K562 (cell line): Measurements from ENCODE around the gene VTN. TPM values are rescaled to one million over a fixed set of nuclear protein-coding genes. Genes with fewer than 3 reads are reported as not detected.
A peak's percentile ranks its signal among the peaks of the same experiment; 100 is the strongest.

Source experiments
- ATF7 ChIP-seq: fragments of 450-650 bp; IDR thresholded peaks from 2 replicates; pipeline ENCODE4 v1.7.1; 2014; ENCODE audit warnings: mild to moderate bottlenecking, moderate library complexity
- HDAC1 ChIP-seq, 2 experiments: fragments of 450-650 bp; IDR thresholded peaks; 2 replicates each; pipeline ENCODE4 v1.6.1; 2016 to 2017; ENCODE audit warnings: inconsistent platforms in 1 of 2, mild to moderate bottlenecking in 1 of 2, moderate library complexity in 1 of 2
- KDM1A ChIP-seq, 2 experiments: fragments of 450-650 bp; IDR thresholded peaks; 2 replicates each; pipeline ENCODE4 v1.6.1; 2016; ENCODE audit warnings: mild to moderate bottlenecking in 2 of 2
- LEF1 ChIP-seq: fragments of 450-650 bp; IDR thresholded peaks from 2 replicates; pipeline ENCODE4 v1.6.1; 2016; ENCODE audit warnings: mild to moderate bottlenecking
- MEF2D ChIP-seq: conservative IDR thresholded peaks from 2 replicates; pipeline ENCODE4 v1.6.1; 2016; ENCODE audit warnings: low read depth, missing genetic modification characterization, missing compliant biosample characterization
- NR2C2 ChIP-seq, 2 experiments: fragments of 200-800 bp in 1 of 2; sonication (Bioruptor generic) in 1 of 2; sonication (generic) in 1 of 2; formaldehyde crosslinking in 1 of 2; IDR thresholded peaks; 2 replicates each; pipeline versions ENCODE4 v1.6.1 to v1.8.0; 2016 to 2022; ENCODE audit warnings: mild to moderate bottlenecking in 1 of 2, missing compliant biosample characterization in 1 of 2, missing genetic modification characterization in 1 of 2, missing genetic modification reagents in 1 of 2
- RCOR1 ChIP-seq, 2 experiments: IDR thresholded peaks; 2 replicates each; pipeline ENCODE4 v1.6.1; 2012; ENCODE audit warnings: low read depth in 2 of 2, low read length in 2 of 2, borderline replicate concordance in 1 of 2, improper control_type of control experiment in 1 of 2
- SIN3A ChIP-seq, 2 experiments: fragments of 150-350 bp in 1 of 2; IDR thresholded peaks; 2 replicates each; pipeline ENCODE4 v1.6.1; 2011 to 2016; ENCODE audit warnings: borderline replicate concordance in 2 of 2, low read depth in 2 of 2, low read length in 2 of 2, mild to moderate bottlenecking in 2 of 2, moderate library complexity in 2 of 2; ENCODE audit not compliant: control insufficient read depth in 1 of 2
- SNIP1 ChIP-seq: fragments of 450-650 bp; IDR thresholded peaks from 2 replicates; pipeline ENCODE4 v1.7.1; 2017; ENCODE audit warnings: low read depth, mild to moderate bottlenecking
- SOX6 ChIP-seq: fragments of 450-650 bp; IDR thresholded peaks from 2 replicates; pipeline ENCODE4 v1.6.1; 2014; ENCODE audit warnings: mild to moderate bottlenecking
- YY1 ChIP-seq, 3 experiments: IDR thresholded peaks; 2 replicates each; pipeline ENCODE4 v1.6.1; 2011; ENCODE audit warnings: low read length in 2 of 3, mild to moderate bottlenecking in 2 of 3, moderate library complexity in 2 of 3, borderline replicate concordance in 1 of 3, control low read depth in 1 of 3, low read depth in 1 of 3; ENCODE audit not compliant: insufficient read depth in 3 of 3, insufficient replicate concordance in 2 of 3, control insufficient read depth in 1 of 3, insufficient read length in 1 of 3; ENCODE audit errors: extremely low read depth in 1 of 3
- ZBTB40 ChIP-seq, 2 experiments: fragments of 450-650 bp in 1 of 2; sonication (generic) in 1 of 2; formaldehyde crosslinking in 1 of 2; IDR thresholded peaks; 2 replicates each; pipeline versions ENCODE4 v1.7.1 to v1.9.0; 2016 to 2022; ENCODE audit warnings: inconsistent platforms in 1 of 2, mild to moderate bottlenecking in 1 of 2, missing genetic modification reagents in 1 of 2
- ZBTB8A ChIP-seq: fragments of 450-650 bp; IDR thresholded peaks from 2 replicates; pipeline ENCODE4 v1.6.1; 2018; ENCODE audit warnings: mild to moderate bottlenecking, moderate library complexity; ENCODE audit not compliant: partially characterized antibody
- ZNF143 ChIP-seq: sonication (generic); formaldehyde crosslinking; IDR thresholded peaks from 2 replicates; pipeline ENCODE4 v1.9.0; 2022; ENCODE audit warnings: mild to moderate bottlenecking, missing genetic modification reagents
- ZNF695 ChIP-seq: fragments of 450-650 bp; formaldehyde crosslinking; IDR thresholded peaks from 2 replicates; pipeline ENCODE4 v1.4.0; 2020; ENCODE audit warnings: mild to moderate bottlenecking, moderate library complexity
- polyA plus RNA-seq, 8 experiments: library from polyadenylated mRNA; depleted of rRNA in 4 of 8; stranded (reverse) in 5 of 8; unstranded in 3 of 8; fragments of >200 nt; fragmentation: Nextera tagmentation in 2 of 8; fragmentation: Illumina TruSeq in 1 of 8; extraction: Ambion mirVana in 2 of 8; extraction: Trizol in 1 of 8; gene quantifications; 2 replicates each; pipeline versions ENCODE4 v1.2.1 to v1.2.3, GENCODE V29; 2011 to 2014; ENCODE audit warnings: inconsistent platforms in 1 of 8, missing spikeins in 1 of 8
- total RNA-seq, 7 experiments: library from RNA; depleted of rRNA in 6 of 7; stranded (reverse); fragments of >200 nt in 6 of 7; fragmentation: Illumina TruSeq in 2 of 7; extraction: Trizol in 2 of 7; gene quantifications; 2 replicates each; pipeline versions ENCODE4 v1.2.1 to v1.2.3, GENCODE V29; 2011 to 2021; ENCODE audit warnings: low replicate concordance in 1 of 7
- TF ChIP-seq, protein P1 (sequence below): sonication (generic); formaldehyde crosslinking; IDR thresholded peaks from 2 replicates; pipeline ENCODE4 v1.9.0; 2022; ENCODE audit warnings: mild to moderate bottlenecking, missing genetic modification reagents

The VTN gene
- total and polyA plus RNA-seq, 9 of the 15 experiments (the other 6 are each of a cell fraction or from before 2014, with no cell fraction given): 0.13 to 1.0 (median 0.29) TPM; not detected in 1

DNA sequence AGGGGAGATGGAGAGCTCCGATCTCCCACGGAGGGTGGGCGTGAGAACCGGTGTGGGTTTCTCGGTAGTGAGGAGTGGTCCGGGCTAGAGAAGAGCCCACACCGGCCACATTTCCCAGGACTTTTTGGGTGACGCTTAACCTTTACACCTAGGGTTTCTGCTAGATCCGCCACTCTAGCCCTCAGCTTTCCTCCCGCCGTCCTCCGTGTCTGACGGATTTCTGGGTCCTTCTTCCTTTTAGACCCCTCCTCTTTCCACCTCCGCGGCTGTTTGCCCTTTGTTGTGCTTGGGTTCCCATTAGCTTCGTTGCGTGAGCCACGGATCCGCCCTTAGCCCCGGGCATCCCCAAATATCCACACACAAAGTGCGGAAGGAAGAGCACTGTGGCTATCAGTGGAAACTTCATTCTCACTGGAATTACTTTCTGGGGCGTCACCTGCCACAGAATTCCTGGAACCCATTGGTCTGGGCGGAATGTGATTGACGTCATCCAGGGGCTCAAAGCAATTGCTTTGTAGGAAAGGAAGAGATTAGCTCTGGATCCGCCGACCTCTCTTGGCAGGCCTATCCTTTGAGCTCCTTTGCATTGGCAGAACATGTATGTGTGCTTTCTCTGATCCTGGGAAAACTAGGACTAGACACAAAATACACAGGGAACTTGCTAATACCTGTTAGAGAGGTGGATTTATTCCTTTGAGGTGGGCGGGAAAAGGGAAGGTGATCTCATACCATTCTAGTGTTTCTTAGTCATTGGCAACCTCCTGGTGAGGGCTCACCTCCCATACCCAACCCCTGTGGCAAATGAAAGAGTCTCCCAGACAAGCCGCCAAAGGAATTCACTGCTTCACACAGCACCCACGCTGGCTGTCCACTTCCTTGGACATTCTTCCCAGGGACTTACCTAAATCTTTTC, 33.9 kb downstream of the VTN start (continued):
- TF ChIP-seq ZBTB40 (IDR thresholded peaks at IDR 0.05) (no peak), ZBTB40 (CRISPR knock-in tag; IDR thresholded peaks at IDR 0.05) (no peak), KDM1A (IDR thresholded peaks at IDR 0.05) (0 out of 4 replicates have a peak, but pooled peaks of 1 of the 2 experiments have one; percentile 25), SIN3A (IDR thresholded peaks at IDR 0.05; ENCODE audit: borderline replicate concordance in 2 of 2, control insufficient read depth in 1 of 2, low read depth in 2 of 2, low read length in 2 of 2) (peak in 1 of 2 experiments; percentile 21; a peak in 1 of 4 replicates), ZNF695 (CRISPR knock-in tag) (no peak), RCOR1 (IDR thresholded peaks at IDR 0.05; ENCODE audit: borderline replicate concordance in 1 of 2, low read depth in 2 of 2, low read length in 2 of 2) (peak in 1 of 2 experiments; percentile 64; a peak in 1 of 4 replicates), MEF2D (tag) (no peak), ZNF143 (no peak), NR2C2 (CRISPR knock-in tag; IDR thresholded peaks at IDR 0.05) (no peak), NR2C2 (tag; IDR thresholded peaks at IDR 0.05) (no peak), LEF1 (no peak), YY1 (IDR thresholded peaks at IDR 0.05; ENCODE audit: borderline replicate concordance in 1 of 3, control insufficient read depth in 1 of 3, extremely low read depth in 1 of 3, insufficient read depth in 3 of 3, insufficient read length in 1 of 3, insufficient replicate concordance in 2 of 3, low read depth in 1 of 3, low read length in 2 of 3) (no peak), ZBTB8A (no peak), ATF7 (peak; percentile 95), HDAC1 (IDR thresholded peaks at IDR 0.05) (no peak), SOX6 (peak; percentile 34; the same call in 1 of the 2 replicates), SNIP1 (no peak)
- TF ChIP-seq, protein P1, sequence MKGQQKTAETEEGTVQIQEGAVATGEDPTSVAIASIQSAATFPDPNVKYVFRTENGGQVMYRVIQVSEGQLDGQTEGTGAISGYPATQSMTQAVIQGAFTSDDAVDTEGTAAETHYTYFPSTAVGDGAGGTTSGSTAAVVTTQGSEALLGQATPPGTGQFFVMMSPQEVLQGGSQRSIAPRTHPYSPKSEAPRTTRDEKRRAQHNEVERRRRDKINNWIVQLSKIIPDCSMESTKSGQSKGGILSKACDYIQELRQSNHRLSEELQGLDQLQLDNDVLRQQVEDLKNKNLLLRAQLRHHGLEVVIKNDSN (CRISPR knock-in tag): no peak
